Measurements from ENCODE around the gene ASPG. TPM values are rescaled to one million over a fixed set of nuclear protein-coding genes. Genes with fewer than 3 reads are reported as not detected.

Gene ASPG
- total and polyA plus RNA-seq, 8 donors: 0.16 to 0.68 (median 0.23) TPM; not detected in 2

- FAIRE-seq (no peak), ATAC-seq (peak in 1 of 4 donors; percentile 33), DNase-seq (peak in 1 of 6 donors; percentile 69)
- H3K4me3 ChIP-seq: no peak overlapping the region
- H3K9me3 ChIP-seq: no peaks in the 10 kb centered on the region
- H3K27me3 ChIP-seq: no peaks in the 10 kb centered on the region
- no peaks in the 10 kb centered on the region for H3K4me1 ChIP-seq
- H3K27ac ChIP-seq: no peak overlapping the region
- H3K36me3 ChIP-seq: no peaks in the 10 kb centered on the region
- TF ChIP-seq CTCF (IDR thresholded peaks at IDR 0.05): no peak
- intact Hi-C loops (cut with DNase I): no loop called here
- 70 to 71% methylated on average over 15 to 18 of the region's 18 CpGs for WGBS, 2 donors
Measured at GRCh38 chr14:104105822-104106470, 20.4 kb downstream of the ASPG start.

GRCh38 chr14:104106471-104106991 lies 21.0 kb downstream of the ASPG start:
- no peak for TF ChIP-seq CTCF (IDR thresholded peaks at IDR 0.05)
- Histone ChIP-seq H3K9me3 (no peaks in the 10 kb centered on the region), H3K4me1 (no peaks in the 10 kb centered on the region), H3K4me3 (no peak overlapping the region), H3K27me3 (no peaks in the 10 kb centered on the region), H3K27ac (no peak overlapping the region), H3K36me3 (no peaks in the 10 kb centered on the region)
- FAIRE-seq (no peak), ATAC-seq (no peak), DNase-seq (peak in 1 of 6 donors; percentile 21)
- WGBS, 2 donors: 77 to 83% methylated on average over 16 to 20 of the region's 20 CpGs
- intact Hi-C loops (cut with DNase I): no loop called here

- H3K36me3 ChIP-seq: no peaks in the 10 kb centered on the region
- FAIRE-seq (no peak), ATAC-seq (no peak), DNase-seq (peak in 3 of 6 donors; percentile 14 to 57 (median 56))
- TF ChIP-seq CTCF (IDR thresholded peaks at IDR 0.05): no peak
- intact Hi-C loops (cut with DNase I): no loop called here
- H3K9me3 ChIP-seq: no peaks in the 10 kb centered on the region
- 63 to 74% methylated on average over 19 of the region's 19 CpGs for WGBS, 2 donors
- no peaks in the 10 kb centered on the region for H3K27me3 ChIP-seq
- no peaks in the 10 kb centered on the region for H3K4me1 ChIP-seq
- no peak overlapping the region for H3K27ac ChIP-seq
- H3K4me3 ChIP-seq: no peak overlapping the region
Measured at GRCh38 chr14:104107101-104107581, 21.6 kb downstream of the ASPG start.

- Histone ChIP-seq H3K9me3 (no peaks in the 10 kb centered on the region), H3K36me3 (no peaks in the 10 kb centered on the region), H3K4me3 (no peak overlapping the region), H3K4me1 (no peaks in the 10 kb centered on the region), H3K27ac (no peak overlapping the region), H3K27me3 (no peaks in the 10 kb centered on the region)
- 50 to 55% methylated on average over 32 of the region's 32 CpGs for WGBS, 2 donors
- DNase-seq: peak in 3 of 6 donors; percentile 25 to 56 (median 53)
- FAIRE-seq: no peak
- no peak for TF ChIP-seq CTCF (IDR thresholded peaks at IDR 0.05)
- peak in 3 of 4 donors; percentile 24 to 29 (median 24) for ATAC-seq
- intact Hi-C loops (cut with DNase I): no loop called here
Measured at GRCh38 chr14:104107611-104108569, 22.4 kb downstream of the ASPG start.
